ENCODE data around the gene PPM1F.
"Not testable (repeated sequence)": the region's sequence is repeated elsewhere in the genome, so short reads cannot be mapped to it uniquely, and the experiment has no call there.

The PPM1F gene

DNA sequence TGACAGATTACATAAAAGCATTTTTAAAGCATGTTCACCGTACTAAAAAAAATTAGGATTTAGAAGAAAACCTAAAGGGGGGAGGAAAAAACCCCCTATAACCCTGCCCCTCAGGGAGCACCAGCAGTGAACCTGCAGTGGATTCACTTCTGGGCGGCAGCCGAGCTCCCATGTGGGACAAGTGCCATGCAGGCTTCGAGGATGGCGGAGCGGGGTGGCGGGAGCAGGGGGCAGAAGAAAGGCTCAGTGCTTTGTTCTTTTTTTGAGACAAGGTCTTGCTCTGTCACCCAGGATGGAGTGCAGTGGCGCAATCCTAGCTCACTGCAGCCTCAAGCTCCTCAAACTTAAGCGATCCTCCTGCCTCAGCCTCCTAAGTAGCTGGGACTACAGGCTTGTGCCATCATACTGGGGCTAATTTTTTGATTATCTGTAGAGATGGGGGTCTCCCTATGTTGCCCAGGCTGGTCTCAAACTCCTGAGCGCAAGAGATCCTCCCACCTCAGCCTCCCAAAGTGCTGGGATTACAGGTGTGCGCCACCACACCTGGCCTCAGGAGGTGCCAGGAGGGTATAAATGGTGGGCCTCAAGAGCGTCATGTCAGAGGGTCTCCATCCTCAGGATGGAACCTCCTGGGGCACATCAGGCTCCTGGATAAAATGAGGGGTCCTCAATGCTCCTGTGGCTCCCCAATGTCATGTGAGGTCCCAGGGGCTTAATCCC, 34.0 kb downstream of the PPM1F start:
- DNase-seq = no peak

DNA sequence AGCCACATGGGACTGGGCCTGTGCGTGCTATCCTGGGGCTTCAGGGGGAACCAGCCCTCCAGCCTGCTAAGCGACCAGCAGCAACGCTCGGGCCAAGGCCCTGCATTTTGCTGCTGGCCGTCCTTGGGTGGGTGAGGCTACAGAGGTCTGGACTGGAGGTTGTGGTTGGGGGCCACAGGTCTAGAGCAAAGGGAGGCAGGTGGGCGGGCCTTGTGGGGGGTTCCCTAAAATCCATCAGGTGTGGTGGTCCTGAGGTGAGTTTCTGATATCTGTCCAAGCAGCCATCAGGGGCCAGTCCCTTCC, 34.7 kb downstream of the PPM1F start:
- no peak for DNase-seq

DNA sequence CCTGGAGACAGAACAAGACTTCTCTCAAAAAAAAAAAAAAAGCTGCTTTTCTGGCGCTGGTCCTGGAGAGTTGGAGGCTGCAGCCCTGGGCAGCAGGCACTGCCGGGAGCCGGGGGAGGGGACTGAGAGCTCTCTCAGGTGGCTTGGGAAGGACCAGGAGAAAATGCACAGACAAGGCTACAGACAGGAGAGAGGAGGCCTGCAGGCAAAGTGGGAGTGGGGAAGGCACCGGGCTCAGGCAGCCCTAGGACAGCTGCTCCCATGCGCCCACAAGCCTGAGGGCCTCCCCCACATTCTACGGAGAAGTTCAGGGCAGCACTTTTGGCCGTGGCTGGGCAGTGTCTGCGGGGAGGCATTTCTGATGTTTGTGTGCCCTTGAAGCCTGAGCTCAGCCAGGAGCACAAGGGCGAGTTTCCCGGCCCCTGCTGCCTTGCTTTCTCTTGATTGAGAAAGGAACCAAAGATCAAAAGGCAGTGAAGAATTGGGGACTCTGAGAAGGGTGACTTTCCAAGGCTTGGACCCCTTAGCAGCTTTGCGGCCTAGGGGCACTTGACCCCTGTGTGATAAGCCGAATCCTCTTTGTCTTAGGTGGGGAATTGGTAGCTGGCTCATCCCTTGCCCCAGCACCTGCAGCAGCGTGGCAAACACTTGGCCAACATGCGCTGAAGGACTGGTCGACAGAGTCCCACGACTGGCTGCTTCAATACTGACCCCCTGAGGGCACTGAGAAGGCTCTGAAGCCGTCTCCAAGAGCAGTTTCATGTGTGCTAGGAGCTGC, 35.3 kb downstream of the PPM1F start:
- DNase-seq = no peak

DNA sequence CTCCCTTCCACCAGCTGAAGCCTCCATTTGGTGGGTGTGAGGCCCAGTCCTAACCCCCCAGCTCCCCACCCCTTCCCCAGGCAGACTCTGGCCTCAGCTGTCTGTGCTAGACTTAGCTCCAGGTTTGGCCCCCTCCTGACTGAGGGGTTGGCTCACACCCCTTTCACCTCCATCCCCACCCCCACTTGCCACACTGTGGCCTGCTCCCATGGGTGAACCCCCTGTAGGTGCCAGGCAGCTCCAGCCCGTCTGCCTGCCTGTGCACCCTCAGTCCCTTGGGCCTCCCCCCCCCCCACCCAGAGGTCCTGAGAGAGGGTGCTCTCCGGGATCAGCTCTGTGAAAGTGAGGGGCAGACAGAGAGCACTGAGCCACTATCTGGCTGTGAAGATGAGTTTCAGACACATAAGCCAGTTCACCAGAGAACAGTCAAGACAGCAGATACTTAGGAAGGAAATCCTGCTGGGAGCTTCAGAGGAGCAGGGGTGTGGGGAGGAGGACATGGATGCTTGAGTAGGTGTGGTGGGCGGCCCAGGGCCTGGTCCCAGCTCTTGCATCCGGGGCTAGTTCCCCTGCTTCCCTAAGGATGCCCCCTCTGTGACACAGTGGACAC, 36.2 kb downstream of the PPM1F start:
- no peak for DNase-seq

DNA sequence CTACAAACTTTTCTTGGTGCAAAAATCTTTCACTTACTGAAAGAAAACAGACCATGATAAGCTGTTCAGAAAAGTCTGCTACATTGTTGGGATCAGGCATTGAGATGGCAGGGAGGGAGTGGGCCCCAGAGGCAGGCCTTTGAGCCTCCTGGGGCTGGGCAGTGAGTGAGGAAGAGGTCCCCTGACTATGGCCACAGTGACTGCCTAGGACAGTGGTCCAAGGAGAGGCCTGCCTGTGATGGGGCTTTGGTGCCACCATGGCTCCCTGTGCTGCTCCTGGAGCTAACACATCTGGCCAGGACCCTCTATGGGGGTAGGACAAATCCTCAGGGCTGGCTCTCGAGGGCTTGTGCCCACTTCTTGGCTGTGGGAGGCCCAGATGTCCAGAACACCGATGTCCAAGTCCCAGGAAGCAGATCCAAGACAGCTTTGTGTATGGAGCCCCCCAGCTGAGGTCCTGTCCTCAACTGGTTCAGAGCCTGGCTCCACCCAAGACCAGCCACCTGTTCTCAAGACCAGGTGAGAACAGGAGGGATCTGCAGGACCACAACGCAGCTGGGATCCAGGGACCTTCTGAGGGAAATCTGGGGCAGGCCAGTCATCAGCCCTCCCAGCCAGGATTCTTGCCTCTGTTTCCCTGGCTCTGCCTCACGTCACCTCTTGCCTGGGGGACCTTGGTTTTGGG, 36.9 kb downstream of the PPM1F start:
- DNase-seq = no peak

DNA sequence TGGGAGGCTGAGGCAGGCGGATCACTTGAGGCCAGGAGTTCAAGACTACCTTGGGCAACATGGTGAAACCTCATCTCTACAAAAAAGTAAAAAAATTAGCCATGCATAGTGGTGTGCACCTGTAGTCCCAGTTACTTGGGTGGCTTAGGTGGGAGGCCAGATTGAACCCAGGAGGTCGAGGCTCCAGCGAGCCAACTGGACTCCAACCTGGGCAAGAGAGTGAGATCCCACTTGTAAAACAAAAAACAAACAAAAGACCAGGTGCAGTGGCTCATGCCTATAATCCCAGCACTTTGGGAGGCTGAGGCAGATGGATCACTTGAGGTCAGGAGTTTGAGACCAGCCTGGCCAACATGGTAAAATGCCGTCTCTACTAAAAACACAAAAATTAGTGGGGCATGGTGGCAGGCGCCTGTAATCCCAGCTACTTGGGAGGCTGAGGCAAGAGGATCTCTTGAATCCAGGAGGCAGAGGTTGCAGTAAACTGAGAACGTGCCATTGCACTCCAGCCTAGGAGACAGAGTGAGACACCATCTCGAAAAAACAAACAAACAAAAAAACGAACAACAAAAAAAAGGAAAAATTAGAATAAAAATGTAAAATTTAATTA, 38.5 kb downstream of the PPM1F start:
- not testable (repeated sequence) for DNase-seq

DNA sequence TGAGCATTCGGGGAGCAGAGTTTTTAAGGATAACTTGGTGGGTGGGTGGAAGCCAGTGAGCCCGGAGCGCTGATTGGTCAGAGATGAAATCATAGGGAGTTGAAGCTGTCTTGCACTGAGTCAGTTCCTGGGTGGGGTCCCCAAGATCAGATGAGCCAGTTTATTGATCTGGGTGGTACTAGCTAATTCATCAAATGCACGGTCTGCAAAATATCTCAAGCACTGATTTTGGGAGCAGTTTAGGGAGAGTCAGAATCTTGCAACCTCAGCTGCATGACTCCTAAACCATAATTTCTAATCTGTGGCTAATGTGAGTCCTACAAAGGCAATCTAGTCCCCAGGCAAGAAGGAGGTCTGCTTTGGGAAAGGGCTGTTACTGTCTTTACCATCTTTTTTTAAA, 42.3 kb downstream of the PPM1F start:
- not testable (repeated sequence) for DNase-seq

DNA sequence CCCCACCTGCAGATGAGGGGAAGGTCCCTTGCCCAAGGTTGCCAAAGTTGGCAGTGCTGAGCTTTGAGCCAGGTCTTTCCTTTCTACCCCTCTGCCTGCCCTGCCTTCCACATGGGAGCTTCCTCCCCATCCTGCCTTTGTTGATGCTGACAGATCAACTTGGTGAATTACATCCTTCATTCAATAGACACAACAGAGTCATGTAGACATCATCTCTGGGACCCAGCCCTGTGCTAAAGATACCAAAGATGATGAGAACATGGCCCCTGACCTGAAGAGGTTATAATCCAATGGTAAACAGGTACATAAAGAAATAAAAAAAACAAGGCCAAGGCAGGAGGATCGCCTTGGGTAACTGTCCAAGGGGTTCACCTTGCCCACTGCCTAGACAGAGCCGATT, 42.8 kb downstream of the PPM1F start:
- DNase-seq = no peak

DNA sequence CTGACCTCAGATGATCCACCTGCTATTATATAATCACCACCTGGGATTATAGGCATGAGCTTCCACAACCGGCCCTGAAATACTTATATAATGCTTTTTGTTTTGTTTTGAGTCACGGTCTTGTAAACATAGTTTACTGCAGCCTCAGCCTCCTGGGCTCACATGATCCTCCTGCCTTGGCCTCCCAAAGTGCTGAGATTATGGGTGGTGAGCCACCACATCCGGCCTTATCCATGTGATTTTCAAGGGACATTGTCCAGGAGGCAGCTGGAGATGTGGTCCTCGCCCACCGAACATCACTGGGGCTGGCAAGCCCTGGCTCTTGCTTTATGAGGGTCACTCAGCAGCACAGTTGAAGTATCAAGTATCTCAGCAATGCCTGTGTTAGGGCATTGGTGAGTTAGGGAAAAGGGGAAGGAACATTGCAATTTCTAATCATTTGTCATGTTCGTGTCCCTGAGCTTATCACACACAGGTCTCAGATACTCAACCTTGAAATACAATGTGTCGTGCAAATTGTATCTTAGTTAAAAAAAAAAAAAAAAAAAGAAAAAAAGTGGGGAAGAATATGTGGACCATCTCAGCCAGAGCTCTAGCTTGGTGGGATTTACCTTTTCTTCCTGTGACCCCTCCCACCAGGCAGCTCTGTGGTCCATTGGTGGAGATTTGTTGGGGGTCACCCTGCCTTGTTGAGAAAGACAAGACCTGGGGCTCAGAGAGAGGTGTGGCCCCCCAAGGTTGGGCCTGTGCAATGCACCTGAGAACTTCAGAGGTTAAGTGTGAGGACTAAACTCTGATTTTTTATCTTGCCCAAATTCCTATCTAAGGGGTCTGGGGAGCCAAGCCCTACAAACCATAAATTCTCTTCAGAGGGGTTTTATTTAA, 44.8 kb downstream of the PPM1F start:
- no peak for DNase-seq

DNA sequence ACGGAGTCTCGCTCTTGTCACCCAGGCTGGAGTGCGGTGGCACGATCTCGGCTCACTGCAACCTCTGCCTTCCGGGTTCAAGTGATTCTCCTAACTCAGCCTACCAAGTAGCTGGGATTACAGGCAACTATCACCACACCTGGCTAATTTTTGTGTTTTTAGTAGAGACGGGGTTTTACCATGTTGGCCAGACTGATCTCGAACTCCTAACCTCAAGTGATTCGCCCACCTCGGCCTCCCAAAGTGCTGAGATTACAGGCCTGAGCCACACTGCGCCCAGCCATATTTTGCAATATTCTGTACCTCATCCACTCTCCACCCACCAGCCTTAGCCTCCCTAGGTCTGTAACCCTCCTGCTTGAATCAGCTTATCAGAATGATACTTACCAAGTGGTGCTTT, 47.4 kb downstream of the PPM1F start:
- DNase-seq = not testable (repeated sequence)

DNA sequence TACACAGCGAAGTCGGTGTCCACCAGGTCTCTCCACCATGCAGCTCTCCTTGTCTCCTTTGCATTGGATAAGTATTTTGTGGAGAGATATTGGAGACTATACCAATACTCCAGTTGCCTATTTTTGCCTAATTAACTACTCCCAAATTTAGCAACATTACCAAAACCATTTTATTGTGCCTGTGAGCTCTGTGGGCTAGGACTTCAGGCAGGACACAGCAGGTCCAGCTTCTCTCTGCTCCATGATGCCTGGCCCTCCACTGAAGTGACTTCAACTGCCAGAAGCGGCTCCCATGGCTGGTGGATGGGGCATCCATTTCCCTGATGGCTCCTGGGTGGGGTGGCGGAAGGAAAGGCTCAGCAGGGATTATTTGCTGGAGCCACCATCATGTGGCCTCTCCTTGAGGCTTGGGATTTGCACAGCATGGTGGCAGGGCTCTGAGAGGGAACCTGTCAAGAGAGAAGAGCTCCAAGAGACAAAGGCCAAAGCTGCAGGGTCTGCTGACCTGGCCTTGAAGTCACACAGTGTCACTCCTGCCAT, 48.3 kb downstream of the PPM1F start:
- DNase-seq = no peak

DNA sequence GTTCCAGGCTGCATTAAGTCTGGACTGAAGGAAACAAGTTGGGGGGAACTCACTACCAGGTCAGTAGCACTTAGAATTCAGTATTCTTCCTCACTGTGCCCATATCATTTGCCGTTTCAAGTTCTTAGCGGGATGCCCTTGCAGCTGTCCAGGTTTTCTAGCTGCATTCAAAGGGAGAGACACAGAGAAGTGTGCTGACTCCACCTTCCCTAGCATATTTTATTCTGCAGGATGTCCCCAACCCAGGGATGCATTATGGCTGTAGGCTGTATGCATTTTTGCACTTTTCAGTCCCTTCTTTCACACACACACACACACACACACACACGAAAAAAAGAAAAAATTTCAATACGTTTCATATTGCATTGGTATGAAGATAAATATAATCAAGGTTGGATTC, 49.4 kb downstream of the PPM1F start:
- DNase-seq = no peak

DNA sequence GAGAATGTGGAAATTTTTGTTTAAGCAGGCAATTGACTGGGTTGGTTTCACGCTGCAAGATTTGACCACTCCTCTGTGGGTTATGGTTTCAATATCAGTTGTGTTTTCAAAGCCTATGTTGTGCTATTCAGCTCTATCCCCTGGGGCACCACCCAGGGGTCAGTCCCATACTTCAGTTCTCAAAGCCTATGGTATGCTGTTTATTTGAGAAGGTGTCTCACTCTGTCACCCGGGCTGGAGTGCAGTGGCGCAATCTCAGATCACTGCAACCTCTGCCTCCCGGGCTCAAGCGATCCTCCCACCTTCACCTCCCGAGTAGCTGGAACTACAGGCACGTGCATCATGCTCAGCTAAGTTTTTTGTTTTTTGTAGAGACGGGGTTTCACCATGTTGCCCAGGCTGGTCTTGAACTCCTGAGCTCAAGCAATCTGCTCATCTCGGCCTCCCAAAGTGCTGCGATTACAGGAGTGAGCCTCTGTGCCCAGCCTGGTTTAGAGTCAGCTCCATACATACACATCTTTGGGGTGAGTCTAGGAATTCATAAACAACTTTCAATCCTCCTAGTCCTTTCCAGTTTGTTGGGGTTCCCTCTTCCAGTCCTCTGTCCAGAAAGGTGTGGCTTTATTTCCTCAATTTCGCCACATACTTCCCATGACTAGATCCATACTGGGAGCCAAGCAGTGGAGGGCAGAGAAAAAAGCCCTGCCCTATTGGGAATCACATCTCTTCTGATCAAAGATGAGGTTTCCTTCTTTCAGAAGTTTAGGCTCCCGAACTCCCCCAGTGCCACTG, 50.2 kb downstream of the PPM1F start:
- no peak for DNase-seq

DNA sequence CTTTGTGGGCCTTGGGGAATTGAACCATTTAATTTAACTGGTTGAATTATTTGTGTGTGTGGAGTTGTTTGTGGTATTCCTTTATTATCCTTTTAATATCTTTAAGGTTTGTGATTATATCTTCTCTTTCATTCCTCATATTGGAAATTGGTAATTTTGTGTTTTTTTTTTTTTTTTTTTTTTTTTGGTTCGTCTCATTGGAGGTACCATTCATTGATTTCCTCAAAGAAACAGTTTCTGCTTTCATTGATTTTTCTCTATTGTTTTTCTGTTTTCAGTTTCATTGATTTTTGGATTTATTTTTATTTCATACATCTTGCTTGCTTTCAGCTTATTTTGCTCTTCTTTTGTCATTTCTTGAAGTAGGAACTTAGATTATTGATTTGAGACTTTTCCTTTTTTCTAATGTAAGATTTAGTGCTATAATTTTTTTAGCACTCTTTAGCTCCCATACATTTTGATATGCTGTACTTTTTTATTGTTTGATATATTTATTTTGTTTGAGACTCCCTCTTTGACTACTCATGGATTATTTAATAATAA, 54.2 kb downstream of the PPM1F start:
- no peak for DNase-seq

DNA sequence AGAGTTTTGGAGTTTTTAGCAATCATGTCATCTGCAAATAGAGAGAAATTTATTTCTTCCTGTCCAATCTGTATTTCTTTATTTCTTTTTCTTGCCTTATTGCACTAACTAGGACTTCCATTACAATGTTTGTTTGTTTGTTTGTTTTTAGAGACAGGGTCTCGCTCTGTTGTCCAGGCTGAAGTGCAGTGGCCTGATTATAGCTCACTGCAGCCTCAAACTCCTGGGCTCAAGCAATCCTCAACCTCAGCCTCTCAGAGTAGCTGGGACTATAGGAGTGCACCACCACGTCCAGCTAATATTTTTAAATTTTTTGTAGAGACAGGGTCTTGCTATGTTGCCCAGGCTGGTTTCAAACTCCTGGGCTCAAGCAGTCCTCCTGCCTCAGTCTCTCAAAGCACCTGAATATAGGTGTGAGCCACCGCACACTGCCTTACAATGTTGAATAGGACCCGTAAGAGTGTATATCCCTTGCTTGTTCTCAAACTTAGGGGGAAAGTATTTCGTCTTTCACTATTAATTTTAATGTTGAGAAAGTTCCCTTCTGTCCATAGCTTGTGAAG, 55.6 kb downstream of the PPM1F start:
- DNase-seq = no peak

DNA sequence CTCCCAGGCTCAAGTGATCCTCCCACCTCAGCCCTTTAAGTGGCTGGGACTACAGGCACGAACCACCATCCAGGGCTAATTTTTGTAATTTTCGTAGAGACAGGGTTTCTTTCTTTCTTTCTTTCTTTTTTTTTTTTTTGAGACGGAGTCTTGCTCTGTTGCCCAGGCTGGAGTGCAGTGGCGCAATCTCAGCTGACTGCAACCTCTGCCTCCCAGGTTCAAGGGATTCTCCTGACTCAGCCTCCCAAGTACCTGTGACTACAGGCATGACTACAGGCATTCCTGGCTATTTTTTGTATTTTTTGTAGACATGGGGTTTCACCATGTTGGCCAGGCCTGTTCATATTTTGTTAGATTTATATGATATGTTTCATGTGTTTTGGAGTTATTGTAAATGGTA, 56.4 kb downstream of the PPM1F start:
- DNase-seq = not testable (repeated sequence)

DNA sequence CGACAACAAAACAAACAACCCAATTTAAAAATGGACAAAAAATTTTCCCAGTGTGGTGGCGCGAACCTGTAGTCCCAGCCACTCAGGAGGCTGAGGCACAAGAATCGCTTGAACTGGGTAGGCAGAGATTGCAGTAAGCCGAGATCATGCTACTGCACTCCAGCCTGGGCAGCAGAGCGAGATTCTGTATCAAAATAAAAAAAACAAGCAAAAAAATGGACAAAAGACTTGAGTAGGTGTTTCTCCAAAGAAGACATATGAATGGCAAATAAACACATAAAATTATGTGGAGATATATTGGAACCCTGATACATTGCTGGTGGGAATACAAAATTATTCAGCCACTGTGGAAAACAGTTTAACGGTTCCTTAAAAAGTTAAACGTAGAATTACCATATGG, 57.8 kb downstream of the PPM1F start:
- no peak for DNase-seq

DNA sequence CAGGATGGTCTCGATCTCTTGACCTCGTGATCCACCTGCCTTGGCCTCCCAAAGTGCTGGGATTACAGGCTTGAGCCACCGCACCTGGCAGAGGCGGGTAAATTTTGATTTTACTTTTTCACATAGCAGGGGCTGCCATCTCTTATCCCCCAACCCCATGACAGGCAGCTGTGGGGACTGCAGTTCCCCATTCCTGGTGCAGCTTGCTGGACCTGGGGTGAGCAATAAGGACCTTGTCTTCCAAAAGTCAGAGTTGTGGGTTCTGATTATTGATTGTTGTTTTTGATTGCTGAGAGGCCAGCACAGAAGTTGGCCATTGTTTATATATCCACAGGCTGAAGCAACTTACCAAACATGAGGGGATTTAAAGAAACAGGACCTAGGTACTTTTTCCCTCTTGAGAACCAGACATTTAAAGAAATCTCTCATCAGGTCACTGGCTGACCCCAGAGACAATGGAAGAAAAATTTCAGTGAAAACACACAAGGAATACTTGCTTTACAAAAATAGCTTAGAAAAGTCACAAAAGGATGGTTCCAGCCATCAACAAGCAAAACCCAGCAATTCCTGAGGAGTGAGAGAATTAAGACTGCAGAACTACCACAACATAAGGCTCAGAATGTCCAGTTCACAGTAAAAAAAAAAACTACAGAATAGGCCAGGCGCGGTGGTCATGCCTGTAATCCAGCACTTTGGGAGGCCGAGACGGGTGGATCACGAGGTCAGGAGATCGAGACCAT, 63.2 kb downstream of the PPM1F start:
- no peak for DNase-seq

DNA sequence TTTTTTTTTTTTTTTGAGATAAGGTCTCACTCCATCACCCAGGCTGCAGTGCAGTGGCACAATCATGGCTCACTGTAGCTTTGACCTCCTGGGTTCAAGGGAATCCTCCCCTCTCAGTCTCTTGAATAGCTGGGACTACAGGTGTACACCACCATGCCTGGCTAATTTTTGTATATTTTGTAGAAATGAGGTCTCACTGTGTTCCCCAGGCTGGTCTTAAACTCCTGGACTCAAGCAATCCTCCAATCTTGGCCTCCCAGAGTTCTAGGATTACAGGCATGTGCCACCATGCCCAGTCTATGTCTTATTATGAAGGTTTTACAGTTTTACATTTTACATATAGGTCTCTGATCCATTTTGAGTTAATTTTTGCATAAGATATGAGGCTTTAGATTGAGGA, 64.8 kb downstream of the PPM1F start:
- no peak for DNase-seq

DNA sequence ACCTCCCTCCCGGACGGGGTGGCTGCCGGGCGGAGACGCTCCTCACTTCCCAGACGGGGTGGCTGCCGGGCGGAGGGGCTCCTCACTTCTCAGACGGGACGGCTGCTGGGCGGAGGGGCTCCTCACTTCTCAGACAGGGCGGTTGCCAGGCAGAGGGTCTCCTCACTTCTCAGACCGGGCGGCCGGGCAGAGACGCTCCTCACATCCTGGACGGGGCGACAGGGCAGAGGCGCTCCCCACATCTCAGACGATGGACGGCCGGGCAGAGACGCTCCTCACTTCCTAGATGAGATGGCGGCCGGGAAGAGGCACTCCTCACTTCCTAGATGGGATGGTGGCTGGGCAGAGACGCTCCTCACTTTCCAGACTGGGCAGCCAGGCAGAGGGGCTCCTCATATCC, 68.7 kb downstream of the PPM1F start:
- not testable (repeated sequence) for DNase-seq
